Measurements from ENCODE around the gene GLB1L2.
A peak's percentile ranks its signal among the peaks of the same experiment; 100 is the strongest.

GLB1L2 gene

DNA sequence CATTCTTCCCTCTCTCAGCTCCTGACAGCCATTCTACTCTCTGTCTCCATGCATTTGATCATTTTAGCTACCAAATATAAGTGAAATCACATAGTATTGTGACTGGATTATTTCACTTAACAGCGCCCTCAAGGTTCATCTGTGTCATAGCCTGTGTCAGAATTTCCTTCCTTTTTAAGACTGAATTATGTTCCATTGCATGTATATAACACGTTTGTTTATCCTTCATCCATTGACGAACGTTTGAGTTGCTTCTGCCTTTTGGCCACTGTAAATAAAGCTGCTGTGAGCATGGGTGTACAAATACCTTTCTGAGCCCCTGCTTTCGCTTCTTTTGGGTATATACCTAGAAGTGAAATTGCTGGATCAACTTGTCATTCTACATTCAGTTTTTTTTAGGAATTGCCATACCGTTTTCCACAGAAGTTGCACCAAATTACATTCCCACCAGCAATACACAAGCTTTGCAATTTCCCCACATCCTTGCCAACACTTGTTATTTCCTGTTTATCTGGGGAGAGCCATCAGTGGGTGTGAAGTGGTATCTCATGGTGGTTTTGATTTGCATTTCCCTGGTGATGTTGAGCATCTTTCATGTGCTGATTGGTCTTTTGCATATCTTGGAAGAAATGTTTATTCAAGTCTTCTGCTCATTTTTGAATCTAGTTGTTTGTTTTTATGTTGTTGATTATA lies 17.5 kb downstream of the GLB1L2 start:
- DNase-seq (ENCODE audit: low spot score) = no peak

DNA sequence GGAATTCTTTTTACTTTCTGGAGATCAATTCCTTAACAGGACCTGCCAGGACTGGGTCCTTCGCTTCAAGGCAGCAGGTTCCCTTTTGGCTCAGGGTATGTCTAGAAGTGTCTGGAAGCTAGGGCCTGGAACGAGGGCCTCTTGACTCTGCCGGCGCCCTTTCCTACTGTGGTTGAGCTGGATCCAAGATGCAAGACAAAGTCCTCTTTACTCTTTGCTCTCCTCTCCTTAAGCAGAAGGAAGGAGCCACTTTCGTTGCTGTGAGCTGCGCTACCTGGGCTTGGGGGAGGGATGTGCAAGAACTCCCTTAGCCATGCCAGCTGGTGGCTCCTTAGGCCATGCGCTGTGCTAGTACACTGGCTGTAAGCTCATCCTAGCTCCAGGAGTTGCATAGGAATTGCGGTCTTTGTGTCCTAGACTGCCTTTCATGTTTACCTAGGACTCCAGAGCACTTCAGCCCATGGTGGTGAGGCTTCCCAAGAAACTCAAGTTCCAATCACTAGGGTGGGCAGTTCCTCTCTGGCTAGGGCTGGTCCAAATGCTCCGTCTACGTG lies 18.1 kb downstream of the GLB1L2 start:
- DNase-seq (ENCODE audit: low spot score) = no peak

DNA sequence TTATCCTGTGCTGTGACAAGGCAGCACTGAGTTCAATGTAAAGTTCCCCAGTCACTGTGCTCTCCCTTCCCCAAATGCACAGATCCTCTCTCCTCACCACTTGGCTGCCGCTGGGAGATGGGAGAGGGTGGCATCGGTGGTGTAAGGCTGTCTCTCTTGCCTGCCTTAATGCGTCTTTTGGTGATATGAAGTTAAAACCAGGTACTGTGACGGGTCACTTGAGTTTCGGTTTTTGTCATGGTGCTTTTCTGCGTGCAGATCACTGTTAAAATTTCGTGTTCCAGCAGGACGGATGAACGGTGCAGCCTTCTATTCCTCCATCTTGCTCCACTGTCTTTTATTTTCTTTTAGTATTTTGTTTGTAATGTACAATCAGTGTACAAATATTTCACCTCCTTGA lies 18.6 kb downstream of the GLB1L2 start:
- DNase-seq (ENCODE audit: low spot score) = no peak

DNA sequence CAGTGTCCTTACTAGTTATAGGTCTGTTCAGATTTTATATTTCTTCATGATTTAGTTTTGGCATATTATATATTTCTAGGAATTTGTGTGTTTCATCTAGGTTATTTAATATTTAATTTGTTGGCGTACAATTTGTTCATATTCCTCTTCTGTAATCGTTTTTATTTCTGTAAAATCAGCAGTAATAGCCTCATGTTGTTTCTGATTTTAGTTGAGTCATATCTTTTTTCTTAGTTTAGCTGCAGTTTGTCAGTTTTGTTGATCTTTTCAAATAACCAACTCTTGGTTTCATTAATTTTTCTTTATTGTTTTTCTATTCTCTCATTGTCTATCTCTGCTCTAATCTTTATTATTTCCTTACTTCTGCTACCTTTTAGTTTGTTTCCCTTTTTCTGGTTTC lies 20.3 kb downstream of the GLB1L2 start:
- no peak for DNase-seq (ENCODE audit: low spot score)

DNA sequence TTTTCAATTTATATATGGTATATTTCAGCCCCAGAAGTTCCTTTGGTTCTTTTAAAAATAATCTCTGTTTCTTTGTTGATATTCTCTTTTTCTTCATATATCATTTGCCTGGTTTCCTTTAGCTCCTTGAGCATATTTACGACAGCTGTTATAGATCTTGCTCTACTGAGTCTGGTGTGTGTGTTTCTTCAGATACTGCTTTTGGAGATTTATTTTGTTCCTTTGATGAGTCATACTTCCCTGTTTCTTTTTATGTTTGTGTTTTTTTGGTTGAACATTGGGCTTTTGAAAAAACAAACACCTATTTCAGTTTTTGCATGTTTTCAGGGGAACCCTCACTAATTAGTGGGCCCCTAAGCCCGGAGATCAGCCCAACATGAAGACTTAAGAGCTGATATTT lies 23.3 kb downstream of the GLB1L2 start:
- DNase-seq (ENCODE audit: low spot score) = no peak

DNA sequence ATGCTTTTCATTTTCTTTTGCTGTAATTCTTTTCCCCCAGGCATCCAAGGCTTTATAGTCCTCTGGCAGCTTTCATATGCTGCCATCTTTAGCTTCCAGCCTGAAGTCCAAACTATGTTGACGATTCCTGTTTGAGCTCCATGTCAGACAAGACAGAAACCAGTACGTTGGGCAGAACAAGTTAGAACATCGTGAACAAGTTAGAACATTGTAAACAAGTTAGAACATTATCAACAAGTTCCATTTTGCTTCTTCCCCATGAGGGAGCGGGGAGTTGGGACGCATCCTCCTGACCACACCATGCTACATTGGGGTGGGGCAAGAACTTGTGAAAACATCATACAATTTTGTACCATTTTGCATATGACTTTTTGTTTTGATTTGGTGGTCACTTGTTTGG lies 23.9 kb downstream of the GLB1L2 start:
- DNase-seq (ENCODE audit: low spot score) = no peak

DNA sequence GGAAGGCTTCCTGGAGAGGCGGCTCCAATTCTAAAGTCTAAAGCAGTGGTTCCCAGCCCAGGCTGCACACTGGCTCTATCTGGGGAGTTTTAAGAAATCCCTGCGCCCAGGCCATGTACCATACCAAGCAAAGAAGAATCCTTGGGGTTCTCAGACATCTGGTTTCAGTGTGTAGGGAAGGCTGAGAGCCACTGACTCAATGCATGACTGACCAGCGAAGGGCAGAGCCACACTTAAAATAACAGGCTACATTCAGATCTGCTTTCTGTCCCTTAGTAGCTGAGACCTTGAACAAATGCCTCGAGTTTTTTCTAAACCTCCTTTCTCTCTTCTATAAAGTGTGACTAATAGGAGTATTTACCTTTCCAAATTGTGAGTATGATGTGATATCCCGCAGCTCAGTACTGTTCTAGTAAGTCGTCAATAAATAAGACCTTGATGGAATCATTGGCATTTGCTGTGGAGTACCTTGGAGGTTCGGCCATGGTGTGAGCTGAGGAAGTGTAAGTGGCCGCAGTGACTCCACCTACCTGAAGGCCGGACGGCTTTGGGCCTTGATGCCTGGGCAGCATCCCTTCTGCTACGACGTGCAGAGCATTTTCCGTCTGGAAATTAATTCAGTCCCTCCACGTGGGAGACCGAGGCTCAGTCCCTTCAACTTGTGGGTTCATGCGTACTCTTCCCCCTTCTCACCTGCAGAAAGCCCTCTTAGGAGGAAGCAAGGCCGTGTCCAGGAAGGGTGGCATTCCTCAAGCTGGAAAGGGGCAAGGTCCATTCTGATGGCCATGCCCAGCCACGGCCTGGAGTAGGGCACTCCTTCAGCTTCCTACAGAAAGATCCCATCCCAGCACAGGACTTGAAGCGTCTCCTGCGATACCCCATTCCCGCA lies 25.1 kb downstream of the GLB1L2 start:
- no peak for DNase-seq (ENCODE audit: low spot score)

DNA sequence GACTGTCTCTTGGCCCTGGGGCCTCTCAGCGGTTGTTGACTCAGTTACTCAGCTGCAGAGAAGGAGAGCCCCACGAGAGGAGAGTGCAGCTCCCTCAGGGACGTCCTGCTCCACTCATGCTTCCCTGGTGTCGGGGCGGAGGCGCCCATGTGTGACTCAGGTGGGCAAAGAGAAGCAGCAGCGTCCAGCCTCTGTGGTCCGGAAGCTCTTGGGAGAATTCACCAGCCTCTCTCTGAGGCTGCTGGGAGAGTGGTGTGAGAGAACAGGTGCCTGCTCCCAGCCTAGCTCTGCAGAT lies 25.7 kb downstream of the GLB1L2 start:
- no peak for DNase-seq (ENCODE audit: low spot score)

DNA sequence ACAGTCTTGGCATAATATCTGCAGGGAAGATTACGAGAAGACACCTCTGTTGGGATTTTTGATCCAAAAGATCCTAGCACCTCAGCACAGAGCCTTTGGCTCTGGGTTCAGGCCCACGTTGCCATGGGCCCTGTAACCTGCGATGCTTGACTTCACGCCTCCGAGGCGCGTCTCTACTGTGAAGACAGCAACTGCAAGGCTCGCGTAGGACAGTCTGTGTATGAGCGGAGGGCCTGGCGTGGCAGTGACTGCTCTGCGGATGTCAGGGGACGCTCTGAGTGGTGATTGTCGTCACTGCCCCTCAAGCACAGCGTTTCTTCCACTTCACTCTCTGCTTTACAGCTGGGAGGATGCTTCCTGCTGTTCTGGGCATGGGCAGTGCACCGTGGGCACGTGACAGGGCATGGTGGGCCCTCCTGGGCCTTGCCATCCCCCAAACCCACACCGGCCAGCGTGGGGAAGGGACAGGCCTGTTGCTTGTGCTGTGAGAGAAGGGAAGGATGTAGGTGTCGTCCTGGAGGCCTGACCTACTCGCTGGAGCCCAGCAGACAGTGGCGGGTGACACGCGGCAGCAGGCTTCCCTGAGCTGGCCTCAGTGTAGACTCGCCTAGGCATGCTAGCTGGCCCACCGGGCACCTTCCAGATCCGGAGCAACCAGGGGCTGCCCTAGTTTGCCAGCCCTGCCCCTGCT lies 26.5 kb downstream of the GLB1L2 start:
- no peak for DNase-seq (ENCODE audit: low spot score)

DNA sequence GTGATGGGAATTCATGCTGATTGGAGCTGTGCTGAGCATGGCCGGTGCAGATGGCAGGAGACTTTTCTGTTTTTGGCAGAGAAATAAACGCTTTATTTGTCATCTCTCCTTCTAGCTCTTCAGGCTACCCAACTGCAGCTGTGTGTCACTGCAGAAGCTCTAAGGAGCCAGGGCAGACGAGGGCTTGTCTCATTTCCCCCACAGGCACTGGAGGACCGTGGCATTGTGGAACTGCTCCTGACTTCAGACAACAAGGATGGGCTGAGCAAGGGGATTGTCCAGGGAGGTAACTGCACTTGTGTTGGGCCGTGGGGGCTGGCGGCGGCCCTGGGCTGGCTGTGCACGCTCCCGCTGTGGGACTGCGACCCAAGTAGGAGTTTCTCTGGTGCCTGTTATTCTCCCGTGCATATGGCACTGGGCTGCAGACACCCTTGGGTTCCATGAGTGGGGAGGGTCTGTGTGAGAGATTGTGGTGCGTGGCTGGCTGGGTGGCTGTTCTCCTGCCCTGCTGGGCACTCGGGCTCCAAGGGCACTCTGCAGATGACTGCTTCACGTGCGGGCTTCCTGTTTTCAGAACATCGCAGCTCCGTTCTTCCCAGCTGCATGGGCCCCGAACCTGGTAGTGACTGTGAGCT lies 27.2 kb downstream of the GLB1L2 start:
- DNase-seq (ENCODE audit: low spot score) = no peak

DNA sequence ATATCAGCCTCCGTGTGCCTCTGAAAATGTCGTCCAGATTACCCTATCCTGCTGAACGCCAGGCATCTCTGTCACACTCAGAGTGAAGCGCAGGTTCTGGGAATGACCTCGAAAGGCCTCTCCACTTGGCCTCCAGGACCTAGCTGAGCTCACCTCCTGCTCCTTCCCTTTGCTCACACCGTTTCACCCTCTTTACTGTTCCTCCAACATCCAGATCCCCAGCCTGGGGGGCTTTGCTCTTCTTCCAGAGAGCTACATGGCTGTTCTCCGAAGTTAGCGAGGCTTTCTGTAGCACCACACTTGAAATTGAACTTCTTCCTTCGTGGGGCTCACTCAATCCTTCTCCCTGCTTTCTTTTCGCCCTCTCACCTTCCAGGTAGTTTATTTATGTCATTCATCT lies 27.9 kb downstream of the GLB1L2 start:
- no peak for DNase-seq (ENCODE audit: low spot score)

DNA sequence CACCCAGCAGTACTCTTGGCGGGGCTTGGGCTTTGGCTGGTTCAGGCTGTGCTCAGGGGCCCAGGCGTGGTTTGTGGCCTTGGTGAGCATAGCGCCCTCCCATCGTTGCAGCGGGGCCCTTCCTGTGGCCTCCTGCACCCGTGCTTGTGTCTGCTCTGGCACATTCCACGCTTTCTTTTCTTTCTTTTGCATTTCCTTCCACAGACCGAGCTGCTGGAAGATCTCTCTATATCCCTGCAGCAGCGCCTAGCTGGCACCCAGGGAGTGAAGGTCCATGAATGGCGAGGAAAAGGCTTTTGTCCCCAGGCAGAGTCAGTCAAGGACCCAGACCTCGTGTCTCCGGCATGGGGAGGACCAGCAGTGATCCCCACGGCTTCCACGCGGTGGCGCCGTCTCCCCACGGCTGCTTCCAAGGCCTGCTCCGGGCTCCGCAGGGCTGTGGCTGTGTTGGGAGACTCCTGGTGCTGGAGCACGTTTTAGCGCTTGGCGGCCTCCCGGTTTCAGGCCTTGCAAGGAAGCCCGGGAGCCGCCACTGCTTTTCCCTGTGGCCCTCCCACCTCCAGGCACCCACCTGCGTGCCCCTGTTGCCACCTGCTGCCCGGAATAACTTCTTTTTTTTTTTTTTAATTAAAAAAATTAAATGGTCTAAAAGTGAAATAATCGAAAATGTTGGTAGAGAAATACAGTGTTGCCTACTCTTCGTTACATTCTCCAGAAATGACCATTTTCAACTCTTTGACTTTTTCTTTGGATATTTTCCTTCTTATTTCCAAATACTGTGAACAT lies 28.5 kb downstream of the GLB1L2 start:
- peak; percentile 90 for DNase-seq (ENCODE audit: low spot score)

DNA sequence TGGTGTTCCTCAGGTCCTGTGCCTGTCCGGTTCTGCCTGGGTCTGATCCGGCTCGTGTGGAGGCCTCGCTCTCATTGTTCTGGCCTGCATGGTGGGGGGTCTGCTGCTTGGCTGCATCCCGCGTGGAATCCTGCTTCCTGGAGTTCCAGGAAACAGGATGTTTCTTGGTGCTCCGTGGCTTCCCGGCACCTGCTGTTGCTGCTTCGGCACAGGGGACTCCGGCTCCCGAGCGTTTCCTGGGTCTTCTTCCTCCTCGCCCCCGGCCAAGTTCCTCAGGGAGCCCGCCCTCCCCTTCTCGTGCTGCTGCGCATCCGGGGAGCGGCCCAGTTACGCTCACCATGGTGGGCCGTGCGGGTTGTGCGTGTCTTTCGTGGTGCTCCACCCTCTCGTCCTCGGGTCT lies 29.9 kb downstream of the GLB1L2 start:
- DNase-seq (ENCODE audit: low spot score) = no peak

DNA sequence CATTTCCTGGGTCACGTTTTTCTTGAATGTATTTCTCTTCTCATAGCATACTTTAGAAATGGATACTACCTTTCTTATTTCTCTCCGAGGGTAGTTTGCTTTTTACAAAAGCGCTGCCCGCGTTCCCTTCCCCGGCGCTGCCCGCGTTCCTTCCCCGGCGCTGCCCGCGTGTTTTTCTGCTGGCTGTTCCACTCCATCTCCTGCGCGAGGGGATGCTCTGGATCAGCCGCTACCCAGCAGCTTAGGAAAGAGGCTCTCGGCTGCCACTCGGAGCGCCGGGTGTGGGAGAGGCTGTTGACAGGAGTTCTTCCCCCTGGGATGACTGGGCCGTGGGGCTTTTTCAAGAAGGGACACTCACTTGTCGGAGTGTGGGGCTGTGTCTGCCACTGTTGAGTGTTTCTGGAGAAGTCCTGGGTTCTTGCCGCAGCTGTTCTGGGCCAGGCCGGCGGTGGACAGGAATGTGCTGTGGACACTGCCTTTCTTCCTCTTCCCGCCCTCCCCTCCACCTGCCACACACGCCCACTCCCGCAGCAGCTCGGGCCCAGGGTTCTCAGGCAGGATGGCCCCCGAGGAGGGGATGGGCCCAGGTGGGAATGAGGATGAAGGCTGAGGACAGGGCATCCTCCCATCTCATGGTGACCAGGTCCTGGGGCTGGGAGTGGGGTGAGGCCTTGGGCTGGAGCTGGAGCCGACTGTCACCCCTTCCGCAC lies 30.6 kb downstream of the GLB1L2 start:
- no peak for DNase-seq (ENCODE audit: low spot score)

DNA sequence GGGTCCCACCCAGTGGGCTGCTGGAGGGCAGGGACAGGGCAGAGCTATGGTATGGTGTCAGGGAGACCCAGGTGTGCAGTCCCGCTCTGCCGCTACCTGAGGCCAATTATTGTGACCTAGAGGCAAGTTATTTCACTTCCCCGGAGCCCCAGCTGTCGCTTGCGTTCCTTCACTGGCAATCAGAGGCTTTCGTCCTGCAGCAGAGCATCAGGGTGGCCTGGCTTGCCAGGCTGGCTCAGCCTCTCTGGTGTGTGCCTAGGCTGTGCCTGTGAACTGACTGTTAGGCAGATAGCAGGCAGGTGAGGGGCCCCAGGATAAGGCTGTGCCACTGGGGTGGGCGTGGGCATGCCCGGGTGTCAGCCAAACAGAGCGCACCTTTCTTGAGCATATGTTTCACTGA lies 31.4 kb downstream of the GLB1L2 start:
- no peak for DNase-seq (ENCODE audit: low spot score)

DNA sequence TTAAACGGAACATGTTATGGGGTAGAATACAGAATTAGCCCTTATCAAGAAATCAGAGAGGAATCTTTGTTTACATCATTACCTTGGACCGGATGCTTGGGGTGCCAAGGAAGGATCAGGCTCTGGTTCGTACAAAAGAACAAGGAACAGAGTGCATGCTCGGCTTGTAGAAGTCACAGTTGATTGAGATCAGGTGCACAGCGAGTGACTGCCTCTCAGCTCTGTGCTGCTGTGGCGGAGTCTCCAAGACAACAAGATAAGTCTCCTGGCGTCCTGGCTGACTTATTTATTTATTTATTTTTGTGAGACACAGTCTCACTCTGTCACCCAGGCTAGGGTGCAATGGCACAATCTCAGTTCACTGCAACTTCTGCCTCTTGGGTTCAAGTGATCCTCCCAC lies 31.8 kb downstream of the GLB1L2 start:
- no peak for DNase-seq (ENCODE audit: low spot score)

DNA sequence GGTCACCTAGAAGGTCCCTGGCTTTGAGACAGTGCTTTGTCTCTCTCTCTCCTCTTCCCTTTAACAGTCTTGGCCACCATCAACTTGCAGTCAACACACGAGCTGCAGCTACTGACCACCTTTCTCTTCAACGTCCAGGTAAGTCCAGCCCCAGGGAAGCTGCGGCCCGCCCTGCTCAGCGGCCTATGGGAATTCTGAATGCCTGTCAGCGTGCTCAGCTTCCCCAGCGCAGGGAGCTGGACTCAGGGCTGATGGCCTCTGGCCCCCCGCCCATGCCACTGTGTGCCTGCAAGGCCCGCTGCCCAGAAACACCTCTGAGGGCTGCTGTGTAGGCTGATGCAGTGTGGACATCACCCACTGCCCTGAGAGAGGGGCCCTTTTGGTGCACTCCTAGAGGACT lies 32.5 kb downstream of the GLB1L2 start:
- no peak for DNase-seq (ENCODE audit: low spot score)

DNA sequence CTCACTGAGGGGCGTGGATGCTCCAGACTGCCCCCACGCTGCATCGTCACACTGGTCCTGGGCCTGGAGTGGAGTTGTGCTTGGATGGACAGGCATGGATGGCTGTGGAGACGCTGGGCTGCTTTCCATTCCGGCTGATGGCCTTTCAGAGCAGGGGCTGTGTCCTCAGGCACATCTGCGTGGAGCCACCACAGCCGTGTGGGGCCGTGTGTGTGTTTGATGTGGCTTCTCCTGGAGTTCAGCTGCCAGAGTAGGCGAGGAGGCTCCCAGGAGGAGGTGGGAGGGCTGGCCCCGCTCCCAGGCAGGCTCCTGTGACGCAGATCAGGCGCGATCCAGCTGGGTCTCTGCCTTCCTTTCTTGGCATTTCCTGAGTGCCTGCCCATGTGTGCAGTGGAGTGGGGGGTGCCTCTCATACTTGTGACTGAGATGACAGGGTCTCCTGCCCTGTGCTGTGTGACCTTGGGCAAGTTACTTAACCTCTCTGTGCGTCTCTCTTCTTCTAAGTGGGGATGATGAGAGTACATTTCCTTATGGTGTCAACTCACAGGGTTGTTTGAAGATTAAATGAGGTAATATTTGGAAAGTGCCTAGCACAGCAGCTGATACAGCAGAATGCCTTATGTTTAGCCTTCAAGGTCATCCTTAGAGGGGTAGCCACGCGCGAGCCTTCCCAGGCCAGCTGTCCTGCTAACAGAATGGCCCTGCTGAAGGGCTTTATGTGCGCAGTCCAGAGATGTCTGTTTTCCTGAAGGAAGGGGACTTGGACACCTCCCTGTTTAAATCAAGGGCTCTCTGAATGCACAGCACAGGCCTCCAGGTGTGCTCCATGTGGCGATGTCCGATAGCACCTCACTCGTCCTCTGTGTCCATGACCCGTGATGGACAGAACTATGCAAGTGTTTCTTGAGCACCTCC lies 33.5 kb downstream of the GLB1L2 start:
- DNase-seq (ENCODE audit: low spot score) = peak; percentile 67

DNA sequence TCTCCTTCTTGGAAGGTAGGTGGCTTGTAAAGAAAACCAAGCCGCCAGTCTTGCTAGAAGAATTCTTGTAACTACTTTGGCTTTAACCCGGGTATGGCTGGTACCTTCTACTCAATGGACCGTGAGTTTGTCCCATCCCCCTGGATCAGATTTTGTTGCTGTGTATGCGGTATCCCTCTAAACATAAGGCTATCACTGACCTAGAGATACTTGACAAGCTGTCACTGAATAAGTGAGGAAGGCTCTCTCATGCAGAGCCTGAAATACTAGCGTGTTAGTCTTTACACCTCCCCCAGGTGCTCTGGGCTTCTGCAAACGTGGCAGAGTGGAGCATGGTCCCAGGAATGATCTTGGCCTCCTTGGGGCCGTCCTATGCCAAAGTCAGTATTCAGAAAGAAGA lies 34.5 kb downstream of the GLB1L2 start:
- no peak for DNase-seq (ENCODE audit: low spot score)

DNA sequence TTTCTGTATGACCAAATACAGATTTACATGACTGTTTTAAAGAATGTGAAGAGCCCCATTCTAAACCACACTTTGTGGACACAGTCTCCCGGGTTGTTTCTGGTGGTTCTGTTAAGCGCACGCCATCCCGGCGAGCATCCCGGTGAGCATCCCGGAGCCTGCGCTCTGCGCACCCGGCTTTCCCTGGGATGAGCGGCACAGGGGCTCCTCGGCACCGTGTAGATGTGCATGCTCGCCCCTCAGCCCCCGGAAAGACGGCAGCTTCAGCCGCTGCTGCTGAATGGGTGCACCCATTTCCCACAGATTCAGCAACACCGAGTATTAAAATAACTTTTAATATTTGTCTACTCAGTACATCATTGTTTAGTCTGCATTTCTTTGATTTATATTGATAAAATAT lies 36.0 kb downstream of the GLB1L2 start:
- DNase-seq (ENCODE audit: low spot score) = no peak
